SJCRH30 (cell line): ENCODE results near the gene MICAL2. TPM values are rescaled to one million over a fixed set of nuclear protein-coding genes. Genes with fewer than 3 reads are reported as not detected.

ENCODE experiments used
- DNase-seq, 2 experiments: peaks; one replicate each; pipeline ENCODE4 v3.0.0-alpha.2; 2015 to 2020
- H3K27ac ChIP-seq: fragments of 250-450 bp; sonication (Bioruptor Pico); 2 replicates; pipeline ENCODE4 v1.5.1; 2020; ENCODE audit warnings: mild to moderate bottlenecking, moderate library complexity
- H3K27me3 ChIP-seq: fragments of 250-450 bp; sonication (Bioruptor Pico); 2 replicates; pipeline ENCODE4 v1.5.1; 2020; ENCODE audit warnings: mild to moderate bottlenecking, moderate library complexity
- H3K36me3 ChIP-seq: fragments of 250-450 bp; sonication (Bioruptor Pico); 2 replicates; pipeline ENCODE4 v1.5.1; 2020; ENCODE audit warnings: mild to moderate bottlenecking, moderate library complexity
- H3K4me1 ChIP-seq: fragments of 250-450 bp; sonication (Bioruptor Pico); 2 replicates; pipeline ENCODE4 v1.5.1; 2020; ENCODE audit warnings: mild to moderate bottlenecking, moderate library complexity
- H3K4me3 ChIP-seq: fragments of 250-450 bp; sonication (Bioruptor Pico); 2 replicates; pipeline ENCODE4 v1.5.1; 2020; ENCODE audit warnings: mild to moderate bottlenecking, moderate library complexity
- H3K9me3 ChIP-seq: fragments of 250-450 bp; sonication (Bioruptor Pico); replicated peaks from 2 replicates; pipeline ENCODE4 v1.5.1; 2020; ENCODE audit warnings: mild to moderate bottlenecking, moderate library complexity
- total RNA-seq: library from RNA; depleted of rRNA; stranded (reverse); fragments of >200 nt; shearing (Covaris generic); gene quantifications from 2 replicates; pipeline ENCODE4 v1.2.3, GENCODE V29; 2014

The MICAL2 gene
- total RNA-seq, 1 experiment from 2014 or later: 7.8 TPM

- no peaks in the 10 kb centered on the region for H3K9me3 ChIP-seq
- H3K4me1 ChIP-seq: peaks cover 35% of the 10 kb centered on the region
- peak overlapping the region; percentile 64 for H3K27ac ChIP-seq
- H3K4me3 ChIP-seq: no peak overlapping the region
- no peaks in the 10 kb centered on the region for H3K36me3 ChIP-seq
- no peaks in the 10 kb centered on the region for H3K27me3 ChIP-seq
- no peak for DNase-seq
These were observed 124.7 kb downstream of the MICAL2 start for GRCh38 chr11:12235080-12235479.

- DNase-seq: peak; percentile 78 to 86
These were observed 125.2 kb downstream of the MICAL2 start for GRCh38 chr11:12235553-12235946.

GRCh38 chr11:12235947-12236743 lies 125.8 kb downstream of the MICAL2 start:
- H3K9me3 ChIP-seq: no peaks in the 10 kb centered on the region
- H3K4me3 ChIP-seq: peak overlapping the region; percentile 3; the same call in 1 of the 2 replicates
- no peaks in the 10 kb centered on the region for H3K27me3 ChIP-seq
- H3K4me1 ChIP-seq: peaks cover 35% of the 10 kb centered on the region
- peak; percentile 85 to 92 for DNase-seq
- H3K36me3 ChIP-seq: no peaks in the 10 kb centered on the region
- peak overlapping the region; percentile 64 for H3K27ac ChIP-seq

More at GRCh38 chr11:12235553-12235946, 125.2 kb downstream of the MICAL2 start:
- Histone ChIP-seq H3K27me3 (no peaks in the 10 kb centered on the region), H3K36me3 (no peaks in the 10 kb centered on the region), H3K4me3 (no peak overlapping the region), H3K4me1 (peaks cover 35% of the 10 kb centered on the region), H3K27ac (peak overlapping the region; percentile 64), H3K9me3 (no peaks in the 10 kb centered on the region)

- Histone ChIP-seq H3K27ac (no peak overlapping the region; the same call in 1 of the 2 replicates), H3K36me3 (no peaks in the 10 kb centered on the region)
These were observed 126.3 kb downstream of the MICAL2 start for GRCh38 chr11:12236744-12237101.

GRCh38 chr11:12237381-12237784 lies 127.0 kb downstream of the MICAL2 start:
- H3K36me3 ChIP-seq: no peaks in the 10 kb centered on the region

More at GRCh38 chr11:12236744-12237101, 126.3 kb downstream of the MICAL2 start:
- no peak for DNase-seq
- no peak overlapping the region for H3K4me3 ChIP-seq
- no peaks in the 10 kb centered on the region for H3K27me3 ChIP-seq
- H3K9me3 ChIP-seq: no peaks in the 10 kb centered on the region
- H3K4me1 ChIP-seq: peaks cover 35% of the 10 kb centered on the region

GRCh38 chr11:12238420-12238819 lies 128.0 kb downstream of the MICAL2 start:
- Histone ChIP-seq H3K27ac (no peak overlapping the region), H3K27me3 (no peaks in the 10 kb centered on the region), H3K4me3 (no peak overlapping the region), H3K9me3 (no peaks in the 10 kb centered on the region), H3K4me1 (peaks cover 31% of the 10 kb centered on the region), H3K36me3 (no peaks in the 10 kb centered on the region)
- DNase-seq: no peak

More at GRCh38 chr11:12237381-12237784, 127.0 kb downstream of the MICAL2 start:
- H3K4me1 ChIP-seq: peaks cover 34% of the 10 kb centered on the region
- H3K27me3 ChIP-seq: no peaks in the 10 kb centered on the region
- H3K9me3 ChIP-seq: no peaks in the 10 kb centered on the region
- H3K4me3 ChIP-seq: no peak overlapping the region
- no peak overlapping the region for H3K27ac ChIP-seq
- DNase-seq: peak in 1 of 2 experiments; percentile 31

- peaks cover 41% of the 10 kb centered on the region for H3K4me1 ChIP-seq
- H3K27ac ChIP-seq: no peak overlapping the region
- DNase-seq: no peak
These were observed 129.0 kb downstream of the MICAL2 start for GRCh38 chr11:12239396-12239795.

GRCh38 chr11:12239804-12240371 lies 129.5 kb downstream of the MICAL2 start:
- no peak for DNase-seq
- H3K27me3 ChIP-seq: no peaks in the 10 kb centered on the region
- no peak overlapping the region for H3K4me3 ChIP-seq
- H3K27ac ChIP-seq: no peak overlapping the region
- H3K4me1 ChIP-seq: peaks cover 44% of the 10 kb centered on the region
- no peaks in the 10 kb centered on the region for H3K9me3 ChIP-seq
- H3K36me3 ChIP-seq: no peaks in the 10 kb centered on the region

More at GRCh38 chr11:12239396-12239795, 129.0 kb downstream of the MICAL2 start:
- no peaks in the 10 kb centered on the region for H3K27me3 ChIP-seq
- no peaks in the 10 kb centered on the region for H3K36me3 ChIP-seq
- no peak overlapping the region for H3K4me3 ChIP-seq
- H3K9me3 ChIP-seq: no peaks in the 10 kb centered on the region

- Histone ChIP-seq H3K27ac (no peak overlapping the region), H3K4me1 (peaks cover 44% of the 10 kb centered on the region), H3K9me3 (no peaks in the 10 kb centered on the region), H3K36me3 (no peaks in the 10 kb centered on the region), H3K27me3 (no peaks in the 10 kb centered on the region), H3K4me3 (no peak overlapping the region)
- DNase-seq: no peak
These were observed 130.3 kb downstream of the MICAL2 start for GRCh38 chr11:12240677-12241076.

- Histone ChIP-seq H3K4me1 (peaks cover 44% of the 10 kb centered on the region), H3K36me3 (no peaks in the 10 kb centered on the region), H3K4me3 (no peak overlapping the region), H3K27ac (no peak overlapping the region), H3K27me3 (no peaks in the 10 kb centered on the region), H3K9me3 (no peaks in the 10 kb centered on the region)
- no peak for DNase-seq
These were observed 131.0 kb downstream of the MICAL2 start for GRCh38 chr11:12241401-12241800.

- H3K4me1 ChIP-seq: peaks cover 40% of the 10 kb centered on the region
- no peaks in the 10 kb centered on the region for H3K36me3 ChIP-seq
- H3K9me3 ChIP-seq: no peaks in the 10 kb centered on the region
- no peak overlapping the region for H3K4me3 ChIP-seq
- DNase-seq: no peak
- H3K27ac ChIP-seq: no peak overlapping the region
- no peaks in the 10 kb centered on the region for H3K27me3 ChIP-seq
These were observed 131.7 kb downstream of the MICAL2 start for GRCh38 chr11:12241971-12242672.

GRCh38 chr11:12242966-12243365 lies 132.6 kb downstream of the MICAL2 start:
- H3K4me1 ChIP-seq: peaks cover 40% of the 10 kb centered on the region
- no peaks in the 10 kb centered on the region for H3K36me3 ChIP-seq
- DNase-seq: no peak
- no peak overlapping the region for H3K4me3 ChIP-seq
- H3K27ac ChIP-seq: no peak overlapping the region
- H3K9me3 ChIP-seq: no peaks in the 10 kb centered on the region
- H3K27me3 ChIP-seq: no peaks in the 10 kb centered on the region

- no peak overlapping the region for H3K4me3 ChIP-seq
- peak overlapping the region; percentile 10; the same call in 1 of the 2 replicates for H3K27ac ChIP-seq
- H3K9me3 ChIP-seq: no peaks in the 10 kb centered on the region
- H3K4me1 ChIP-seq: peaks cover 45% of the 10 kb centered on the region
- H3K27me3 ChIP-seq: no peaks in the 10 kb centered on the region
- DNase-seq: peak; percentile 68 to 74
- H3K36me3 ChIP-seq: no peaks in the 10 kb centered on the region
These were observed 133.1 kb downstream of the MICAL2 start for GRCh38 chr11:12243486-12243885.

- Histone ChIP-seq H3K36me3 (no peaks in the 10 kb centered on the region), H3K27ac (peak overlapping the region; percentile 10; the same call in 1 of the 2 replicates), H3K4me1 (peaks cover 49% of the 10 kb centered on the region)
These were observed 133.6 kb downstream of the MICAL2 start for GRCh38 chr11:12243911-12244550.

More at GRCh38 chr11:12243911-12244550, 133.6 kb downstream of the MICAL2 start:
- no peak for DNase-seq
- no peaks in the 10 kb centered on the region for H3K9me3 ChIP-seq
- H3K27me3 ChIP-seq: no peaks in the 10 kb centered on the region
- no peak overlapping the region for H3K4me3 ChIP-seq
